22Rv1 (cell line): ENCODE data around the gene ATP1A2.

Source experiments
- H3K27ac ChIP-seq: fragments of 450-650 bp; 2 replicates; pipeline ENCODE4 v1.5.1; 2017
- ZFX ChIP-seq: fragments of 450-650 bp; IDR thresholded peaks from 2 replicates; pipeline ENCODE4 v1.6.1; 2017; ENCODE audit warnings: antibody characterized with exemption, borderline replicate concordance
- TF ChIP-seq, protein P1 (sequence below): fragments of 450-650 bp; IDR thresholded peaks from 2 replicates; pipeline ENCODE4 v1.5.1; 2017; ENCODE audit warnings: mild to moderate bottlenecking

The ATP1A2 gene

DNA sequence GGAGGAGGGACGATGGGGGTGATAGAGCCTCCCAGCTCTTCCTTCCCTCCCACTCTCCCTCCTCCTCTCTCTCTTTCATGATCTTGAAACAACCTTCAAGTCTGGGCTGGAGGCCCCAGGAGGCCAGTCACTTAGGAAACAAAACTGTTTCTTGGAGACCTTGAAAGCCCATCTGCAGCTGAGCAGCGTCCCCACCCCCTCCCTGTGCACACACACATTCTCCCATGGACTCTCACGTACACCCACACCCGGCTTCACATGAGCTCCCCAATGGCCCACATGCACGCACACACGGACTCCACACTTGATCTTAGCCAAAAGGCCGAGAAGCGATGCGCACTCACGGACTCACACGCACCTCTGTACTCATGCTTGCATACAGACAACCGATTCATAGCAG, 3.2 kb upstream of the ATP1A2 start:
- TF ChIP-seq, protein P1, sequence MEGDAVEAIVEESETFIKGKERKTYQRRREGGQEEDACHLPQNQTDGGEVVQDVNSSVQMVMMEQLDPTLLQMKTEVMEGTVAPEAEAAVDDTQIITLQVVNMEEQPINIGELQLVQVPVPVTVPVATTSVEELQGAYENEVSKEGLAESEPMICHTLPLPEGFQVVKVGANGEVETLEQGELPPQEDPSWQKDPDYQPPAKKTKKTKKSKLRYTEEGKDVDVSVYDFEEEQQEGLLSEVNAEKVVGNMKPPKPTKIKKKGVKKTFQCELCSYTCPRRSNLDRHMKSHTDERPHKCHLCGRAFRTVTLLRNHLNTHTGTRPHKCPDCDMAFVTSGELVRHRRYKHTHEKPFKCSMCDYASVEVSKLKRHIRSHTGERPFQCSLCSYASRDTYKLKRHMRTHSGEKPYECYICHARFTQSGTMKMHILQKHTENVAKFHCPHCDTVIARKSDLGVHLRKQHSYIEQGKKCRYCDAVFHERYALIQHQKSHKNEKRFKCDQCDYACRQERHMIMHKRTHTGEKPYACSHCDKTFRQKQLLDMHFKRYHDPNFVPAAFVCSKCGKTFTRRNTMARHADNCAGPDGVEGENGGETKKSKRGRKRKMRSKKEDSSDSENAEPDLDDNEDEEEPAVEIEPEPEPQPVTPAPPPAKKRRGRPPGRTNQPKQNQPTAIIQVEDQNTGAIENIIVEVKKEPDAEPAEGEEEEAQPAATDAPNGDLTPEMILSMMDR: no peak
- no peak for TF ChIP-seq ZFX
- no peak overlapping the region for H3K27ac ChIP-seq

DNA sequence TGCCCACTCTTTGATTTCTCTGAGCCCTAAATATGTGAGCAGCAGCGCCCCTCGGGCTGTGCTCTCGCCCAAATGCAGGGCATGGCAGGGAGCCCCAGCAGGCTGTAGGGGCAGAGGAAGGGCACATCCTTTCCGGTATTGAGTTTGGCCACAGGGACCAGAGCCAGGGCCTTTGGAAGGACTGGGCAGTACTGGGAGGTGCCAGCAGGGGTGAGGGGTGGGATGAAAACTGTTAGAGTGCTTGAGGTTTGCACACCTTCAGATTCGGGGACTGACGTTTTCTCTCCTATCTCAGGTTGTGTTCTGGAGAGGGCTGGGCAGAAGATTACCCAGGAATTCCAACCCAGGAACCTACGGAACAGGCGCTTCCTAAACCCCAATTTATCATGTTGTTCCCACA, 2.2 kb upstream of the ATP1A2 start:
- no peak overlapping the region for H3K27ac ChIP-seq
- no peak for TF ChIP-seq ZFX
- TF ChIP-seq, protein P1: no peak

- no peak overlapping the region for H3K27ac ChIP-seq
- no peak for TF ChIP-seq ZFX
- TF ChIP-seq, protein P1: no peak
Observed at GRCh38 chr1:160114085-160114484, 1.5 kb upstream of the ATP1A2 start.

DNA sequence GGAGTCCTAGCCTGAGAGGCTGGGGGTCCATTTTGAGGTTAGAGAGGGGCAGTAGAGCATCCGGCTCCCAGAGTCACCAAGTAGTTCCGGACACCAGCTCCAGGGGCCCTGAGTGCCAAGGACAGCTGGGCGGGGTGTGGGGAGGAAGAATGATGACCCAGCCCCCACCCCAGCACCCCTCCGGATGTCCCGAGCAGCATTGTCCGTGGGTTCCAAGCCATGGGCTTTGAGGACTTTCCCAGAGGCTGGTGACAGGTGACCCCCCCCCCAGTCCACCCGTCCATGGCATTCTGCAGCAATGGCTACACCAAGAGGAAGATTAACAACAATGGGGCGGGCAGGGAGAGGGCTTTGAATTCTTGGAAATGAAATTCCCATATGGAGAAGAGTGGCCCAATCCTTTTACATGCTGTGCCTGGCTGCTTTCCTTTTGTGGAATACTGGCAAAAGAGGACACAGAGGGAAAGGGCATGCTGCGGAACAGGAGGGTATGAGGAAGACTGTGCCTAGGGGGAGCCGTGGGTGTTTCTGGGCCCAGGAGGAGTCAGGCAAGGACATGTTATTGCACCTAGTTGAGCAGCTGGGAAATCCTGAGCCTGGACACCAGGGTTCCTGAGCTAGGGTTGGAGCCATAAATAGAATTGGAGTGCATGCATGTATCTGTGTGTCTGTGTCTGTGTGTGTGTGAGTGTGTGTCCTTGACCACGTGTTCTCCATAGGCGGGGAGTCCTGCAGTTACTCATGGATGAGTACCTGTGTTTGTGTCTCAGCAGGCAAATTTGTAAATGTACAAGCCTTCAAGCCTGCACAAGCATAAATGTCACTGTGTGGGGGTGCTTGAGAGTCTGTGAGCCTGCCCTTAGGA, 956 bp downstream of the ATP1A2 start:
- TF ChIP-seq, protein P1: no peak
- TF ChIP-seq ZFX: no peak
- H3K27ac ChIP-seq: no peak overlapping the region

- TF ChIP-seq ZFX: no peak
- TF ChIP-seq, protein P1: no peak
- H3K27ac ChIP-seq: no peak overlapping the region
Observed at GRCh38 chr1:160117300-160117699, 1.7 kb downstream of the ATP1A2 start.

GRCh38 chr1:160117709-160118183, 2.2 kb downstream of the ATP1A2 start:
- TF ChIP-seq, protein P1: no peak
- no peak for TF ChIP-seq ZFX
- no peak overlapping the region for H3K27ac ChIP-seq

DNA sequence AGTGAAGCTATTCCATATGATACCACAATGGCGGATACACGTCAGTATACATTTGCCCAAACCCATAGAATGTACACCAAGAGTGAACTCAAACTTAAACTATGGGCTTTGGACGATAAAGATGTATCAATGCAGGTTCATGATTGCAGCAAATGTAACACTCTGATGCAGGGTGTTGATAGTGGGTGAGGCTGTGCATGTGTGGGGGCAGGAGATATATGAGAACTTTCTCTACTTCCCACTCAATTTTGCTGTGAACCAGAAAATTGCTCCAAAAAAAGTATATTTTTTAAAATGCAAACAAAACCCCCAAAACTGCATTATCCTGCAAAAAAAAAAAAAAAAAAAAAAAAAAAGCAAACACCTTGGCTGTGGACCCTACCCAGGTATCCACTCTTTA, 3.4 kb downstream of the ATP1A2 start:
- TF ChIP-seq, protein P1: no peak
- no peak for TF ChIP-seq ZFX
- H3K27ac ChIP-seq: no peak overlapping the region
